AG09309 (cell line): Measurements from ENCODE around the gene ALDH4A1.

Source experiments
- DNase-seq: peaks from one replicate; pipeline ENCODE4 v3.0.0-alpha.2; 2010; ENCODE audit warnings: low read depth
- H3K4me3 ChIP-seq: 2 replicates; pipeline ENCODE4 v1.5.1; 2011; ENCODE audit warnings: mild to moderate bottlenecking, low read depth, low read length, moderate library complexity; ENCODE audit not compliant: control insufficient read depth
- TF ChIP-seq, protein P1 (sequence below): IDR thresholded peaks from 2 replicates; pipeline ENCODE4 v1.5.1; 2011; ENCODE audit warnings: mild to moderate bottlenecking, low read depth, low read length, inconsistent platforms; ENCODE audit not compliant: insufficient read depth, control insufficient read depth; ENCODE audit errors: missing control alignments

ALDH4A1 gene

GRCh38 chr1:18879791-18880309 is 22.5 kb downstream of the ALDH4A1 start:
- TF ChIP-seq, protein P1, sequence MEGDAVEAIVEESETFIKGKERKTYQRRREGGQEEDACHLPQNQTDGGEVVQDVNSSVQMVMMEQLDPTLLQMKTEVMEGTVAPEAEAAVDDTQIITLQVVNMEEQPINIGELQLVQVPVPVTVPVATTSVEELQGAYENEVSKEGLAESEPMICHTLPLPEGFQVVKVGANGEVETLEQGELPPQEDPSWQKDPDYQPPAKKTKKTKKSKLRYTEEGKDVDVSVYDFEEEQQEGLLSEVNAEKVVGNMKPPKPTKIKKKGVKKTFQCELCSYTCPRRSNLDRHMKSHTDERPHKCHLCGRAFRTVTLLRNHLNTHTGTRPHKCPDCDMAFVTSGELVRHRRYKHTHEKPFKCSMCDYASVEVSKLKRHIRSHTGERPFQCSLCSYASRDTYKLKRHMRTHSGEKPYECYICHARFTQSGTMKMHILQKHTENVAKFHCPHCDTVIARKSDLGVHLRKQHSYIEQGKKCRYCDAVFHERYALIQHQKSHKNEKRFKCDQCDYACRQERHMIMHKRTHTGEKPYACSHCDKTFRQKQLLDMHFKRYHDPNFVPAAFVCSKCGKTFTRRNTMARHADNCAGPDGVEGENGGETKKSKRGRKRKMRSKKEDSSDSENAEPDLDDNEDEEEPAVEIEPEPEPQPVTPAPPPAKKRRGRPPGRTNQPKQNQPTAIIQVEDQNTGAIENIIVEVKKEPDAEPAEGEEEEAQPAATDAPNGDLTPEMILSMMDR: no peak
- DNase-seq: no peak
- no peak overlapping the region for H3K4me3 ChIP-seq

- no peak overlapping the region for H3K4me3 ChIP-seq
- DNase-seq: no peak
- TF ChIP-seq, protein P1: no peak
Measured at GRCh38 chr1:18879215-18879790, 23.1 kb downstream of the ALDH4A1 start.

DNA sequence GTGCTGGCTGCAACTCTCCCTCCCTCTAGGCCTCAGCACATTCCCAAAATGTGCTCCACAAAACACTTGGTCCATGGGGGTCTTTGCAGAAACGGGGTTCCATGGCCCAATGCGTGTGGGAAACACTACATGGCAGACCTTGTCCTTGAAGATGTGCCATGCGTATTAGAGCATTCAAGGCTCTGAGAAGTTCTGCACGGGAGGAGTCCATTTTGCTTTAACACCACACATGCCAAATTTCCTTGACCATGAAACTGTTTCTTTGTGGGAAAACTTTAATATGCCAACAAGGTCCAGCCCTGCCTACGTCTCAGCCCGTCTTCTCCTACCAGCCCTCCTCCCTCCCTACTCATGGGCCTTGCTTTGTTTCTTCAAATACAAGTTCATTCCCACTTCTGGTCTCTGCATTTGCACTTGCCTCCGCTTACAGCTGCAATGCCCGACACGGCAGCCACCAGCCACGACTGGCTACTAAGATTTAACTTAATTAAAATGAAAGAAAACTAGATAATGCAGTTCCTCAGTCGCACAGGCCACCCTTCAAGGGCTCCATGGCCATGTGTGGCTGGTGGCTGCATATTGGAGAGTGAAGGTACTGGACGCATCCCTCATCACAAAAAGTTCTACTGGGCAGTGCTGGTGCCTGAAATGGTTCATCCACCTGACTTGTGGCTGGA is 23.7 kb downstream of the ALDH4A1 start:
- DNase-seq: no peak
- TF ChIP-seq, protein P1: no peak
- H3K4me3 ChIP-seq: no peak overlapping the region

- no peak overlapping the region for H3K4me3 ChIP-seq
- TF ChIP-seq, protein P1: no peak
- no peak for DNase-seq
Measured at GRCh38 chr1:18877282-18877681, 25.1 kb downstream of the ALDH4A1 start.

DNA sequence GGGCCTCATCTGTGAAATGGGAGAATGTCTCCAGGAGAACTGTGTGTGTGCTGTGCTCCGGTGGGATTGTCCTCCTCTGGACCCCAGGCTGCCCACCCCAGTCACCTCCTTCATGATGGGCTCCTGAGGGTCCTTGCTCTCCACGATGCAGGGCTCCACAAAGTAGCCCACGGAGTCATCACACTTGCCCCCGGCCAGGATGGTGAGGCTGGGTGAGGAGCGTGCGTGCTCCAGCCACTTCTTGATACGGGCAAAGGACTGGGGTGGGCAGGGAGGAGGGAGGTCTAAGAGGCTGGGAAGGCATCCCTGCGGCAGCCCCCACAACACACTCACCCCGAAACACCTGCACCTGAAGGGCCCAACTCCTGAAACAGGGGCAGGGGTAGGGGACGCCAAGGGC is 26.1 kb downstream of the ALDH4A1 start:
- DNase-seq: no peak
- TF ChIP-seq, protein P1: no peak
- H3K4me3 ChIP-seq: no peak overlapping the region

GRCh38 chr1:18875796-18876128 is 26.6 kb downstream of the ALDH4A1 start:
- no peak overlapping the region for H3K4me3 ChIP-seq
- TF ChIP-seq, protein P1: no peak
- DNase-seq: no peak
